NB4 (cell line): ENCODE measurements around the gene LACTB.

Experiments used
- DNase-seq: peaks from one replicate; pipeline ENCODE4 v3.0.0; 2010; ENCODE audit warnings: low read depth
- H3K4me3 ChIP-seq: one replicate; pipeline ENCODE4 v1.5.1; 2011; ENCODE audit warnings: mild to moderate bottlenecking, low read depth, low read length, moderate library complexity
- MYC ChIP-seq: IDR thresholded peaks from 2 replicates; pipeline ENCODE4 v1.6.1; 2011; ENCODE audit warnings: low read depth, low read length
- POLR2A ChIP-seq: IDR thresholded peaks from 2 replicates; pipeline ENCODE4 v1.6.1; 2011; ENCODE audit warnings: mild to moderate bottlenecking; ENCODE audit not compliant: insufficient read length; ENCODE audit errors: extremely low read depth
- TF ChIP-seq, protein P1 (sequence below): IDR thresholded peaks from one replicate; pipeline ENCODE4 v1.5.1; 2012; ENCODE audit warnings: low read depth, low read length
- TF ChIP-seq, protein P2 (sequence below): IDR thresholded peaks from 2 replicates; pipeline ENCODE4 v1.6.1; 2011; ENCODE audit warnings: low read depth, low read length

Gene LACTB

DNA sequence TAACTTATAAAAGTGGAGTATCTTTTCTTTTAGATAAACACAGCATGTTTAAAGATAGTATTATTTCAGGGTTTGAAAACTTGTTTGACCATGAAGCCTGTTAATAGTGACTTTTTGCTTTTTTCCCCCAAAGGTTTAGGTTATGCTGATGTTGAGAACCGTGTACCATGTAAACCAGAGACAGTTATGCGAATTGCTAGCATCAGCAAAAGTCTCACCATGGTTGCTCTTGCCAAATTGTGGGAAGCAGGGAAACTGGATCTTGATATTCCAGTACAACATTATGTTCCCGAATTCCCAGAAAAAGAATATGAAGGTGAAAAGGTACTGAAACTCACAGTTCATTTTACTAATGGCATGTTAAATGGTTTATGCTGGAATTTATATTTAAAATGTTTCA lies 5.1 kb downstream of the LACTB start:
- TF ChIP-seq, protein P1, sequence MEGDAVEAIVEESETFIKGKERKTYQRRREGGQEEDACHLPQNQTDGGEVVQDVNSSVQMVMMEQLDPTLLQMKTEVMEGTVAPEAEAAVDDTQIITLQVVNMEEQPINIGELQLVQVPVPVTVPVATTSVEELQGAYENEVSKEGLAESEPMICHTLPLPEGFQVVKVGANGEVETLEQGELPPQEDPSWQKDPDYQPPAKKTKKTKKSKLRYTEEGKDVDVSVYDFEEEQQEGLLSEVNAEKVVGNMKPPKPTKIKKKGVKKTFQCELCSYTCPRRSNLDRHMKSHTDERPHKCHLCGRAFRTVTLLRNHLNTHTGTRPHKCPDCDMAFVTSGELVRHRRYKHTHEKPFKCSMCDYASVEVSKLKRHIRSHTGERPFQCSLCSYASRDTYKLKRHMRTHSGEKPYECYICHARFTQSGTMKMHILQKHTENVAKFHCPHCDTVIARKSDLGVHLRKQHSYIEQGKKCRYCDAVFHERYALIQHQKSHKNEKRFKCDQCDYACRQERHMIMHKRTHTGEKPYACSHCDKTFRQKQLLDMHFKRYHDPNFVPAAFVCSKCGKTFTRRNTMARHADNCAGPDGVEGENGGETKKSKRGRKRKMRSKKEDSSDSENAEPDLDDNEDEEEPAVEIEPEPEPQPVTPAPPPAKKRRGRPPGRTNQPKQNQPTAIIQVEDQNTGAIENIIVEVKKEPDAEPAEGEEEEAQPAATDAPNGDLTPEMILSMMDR, result no peak
- TF ChIP-seq MYC (no peak), POLR2A (no peak)
- TF ChIP-seq, protein P2, sequence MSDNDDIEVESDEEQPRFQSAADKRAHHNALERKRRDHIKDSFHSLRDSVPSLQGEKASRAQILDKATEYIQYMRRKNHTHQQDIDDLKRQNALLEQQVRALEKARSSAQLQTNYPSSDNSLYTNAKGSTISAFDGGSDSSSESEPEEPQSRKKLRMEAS, result no peak
- H3K4me3 ChIP-seq, result no peak overlapping the region
- no peak for DNase-seq

DNA sequence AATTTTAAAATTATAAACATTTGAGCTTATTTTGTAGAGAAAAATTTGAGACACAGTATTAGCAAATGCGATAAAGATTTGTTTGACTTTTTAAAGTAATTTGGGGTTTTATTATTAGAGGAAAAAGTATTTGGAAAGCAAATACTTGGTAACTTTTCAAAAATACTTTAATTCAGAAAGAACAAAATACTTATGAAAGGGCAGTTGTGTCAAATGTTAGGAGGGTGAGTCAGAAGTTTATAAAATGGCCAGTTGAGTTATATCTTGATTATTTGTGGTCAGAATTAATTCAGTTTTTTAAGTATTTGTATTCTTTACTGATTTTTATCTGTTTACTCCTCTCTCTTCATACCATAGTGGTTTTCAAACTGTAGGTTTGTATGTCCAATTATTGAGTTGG lies 12.1 kb downstream of the LACTB start:
- no peak overlapping the region for H3K4me3 ChIP-seq
- no peak for TF ChIP-seq MYC
- TF ChIP-seq, protein P1, result no peak
- TF ChIP-seq, protein P2, result no peak
- TF ChIP-seq POLR2A, result no peak
- DNase-seq, result no peak

DNA sequence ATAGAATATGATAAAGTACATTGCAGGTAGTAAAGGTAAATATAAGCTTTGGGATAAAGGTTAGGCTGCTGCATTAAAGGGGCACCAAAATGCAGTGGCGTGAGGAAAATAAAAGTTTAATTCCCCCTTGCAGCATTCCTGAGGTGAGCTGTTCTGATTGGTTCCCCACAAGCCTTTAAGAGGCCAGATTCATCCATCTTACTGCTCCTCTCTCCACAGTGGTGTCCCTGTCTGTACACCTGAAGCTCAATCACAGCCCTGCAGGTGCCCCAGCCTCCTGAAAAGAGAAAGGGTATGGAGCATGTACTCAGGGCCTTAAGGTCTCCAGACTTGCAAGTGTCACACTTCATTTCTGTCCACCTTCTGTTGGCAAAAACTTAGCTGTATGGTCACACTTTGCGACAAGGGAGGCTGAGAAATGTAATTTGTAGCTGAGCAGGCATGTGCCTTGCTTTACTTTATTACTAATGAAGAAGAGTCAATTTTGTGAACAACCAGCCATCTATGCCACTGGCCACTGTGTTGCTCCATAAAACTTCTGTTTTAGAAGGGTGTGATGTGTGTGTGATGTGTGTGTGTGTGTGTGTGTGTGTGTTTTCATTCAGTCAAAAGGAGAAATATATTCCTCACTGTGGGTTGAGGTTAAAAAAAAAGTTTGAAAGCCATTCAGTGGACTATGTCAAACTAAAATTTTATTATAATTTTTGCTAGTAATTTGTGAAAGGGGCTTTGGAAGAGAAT lies 12.8 kb downstream of the LACTB start:
- DNase-seq, result no peak
- TF ChIP-seq, protein P2, result no peak
- no peak for TF ChIP-seq MYC
- no peak for TF ChIP-seq POLR2A
- TF ChIP-seq, protein P1, result no peak
- H3K4me3 ChIP-seq, result no peak overlapping the region

DNA sequence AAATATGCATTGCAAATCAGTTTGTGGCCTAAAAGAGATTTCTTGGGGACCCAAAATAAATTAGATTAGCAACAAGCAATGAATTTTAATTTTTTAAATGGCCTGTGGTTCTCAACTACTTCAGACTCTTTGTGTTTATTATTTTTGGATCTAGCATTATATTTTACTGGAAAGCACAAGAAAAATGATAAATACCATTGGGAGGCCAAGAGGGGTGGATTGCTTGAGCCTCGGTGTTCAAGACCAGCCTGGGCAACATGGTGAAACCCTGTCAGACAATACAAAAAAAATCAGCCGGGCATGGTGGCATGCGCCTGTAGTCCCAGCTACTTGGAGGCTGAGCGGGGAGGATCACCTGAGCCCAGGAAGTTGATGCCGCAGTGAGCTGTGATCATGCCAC lies 13.6 kb downstream of the LACTB start:
- DNase-seq, result no peak
- TF ChIP-seq, protein P2, result no peak
- TF ChIP-seq POLR2A (no peak), MYC (no peak)
- TF ChIP-seq, protein P1, result no peak
- H3K4me3 ChIP-seq, result no peak overlapping the region

DNA sequence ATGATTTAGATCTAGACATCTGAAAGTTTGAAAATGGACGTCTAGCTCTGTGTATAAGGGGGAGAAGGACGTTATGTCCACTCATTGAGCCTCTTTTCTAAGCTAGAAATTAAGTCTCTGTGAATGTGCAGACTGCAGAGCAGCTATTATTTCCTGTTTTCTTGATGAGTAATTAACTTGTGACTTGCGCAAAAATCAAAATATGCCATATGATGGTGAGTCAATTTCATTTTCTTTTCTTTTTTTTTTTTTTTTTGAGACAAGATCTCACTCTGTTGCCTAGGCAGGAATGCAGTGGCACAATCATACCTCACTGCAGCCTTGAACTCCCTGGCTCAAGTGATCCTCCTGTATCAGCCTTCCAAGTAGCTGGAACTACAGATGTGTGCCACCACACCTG lies 14.1 kb downstream of the LACTB start:
- H3K4me3 ChIP-seq, result no peak overlapping the region
- DNase-seq, result peak; percentile 62
- TF ChIP-seq MYC (no peak), POLR2A (no peak)
- TF ChIP-seq, protein P2, result no peak
- TF ChIP-seq, protein P1, result no peak
